Left lung (tissue), 10 donors: ENCODE results near the gene RBM26. TPM values are rescaled to one million over a fixed set of nuclear protein-coding genes. Genes with fewer than 3 reads are reported as not detected.

ENCODE experiments used
- ATAC-seq: fragments of 200-7000 bp; cut with Tn5 transposase; one replicate; pipeline ENCODE4 v1.9.1; 2020; ENCODE audit warnings: moderate library complexity
- DNase-seq, 4 donors: peaks; one replicate each; pipeline ENCODE4 v3.0.0-alpha.2; 2013 to 2020
- H3K27ac ChIP-seq, 2 donors: fragments of 200-600 bp; sonication (generic) in 1 of 2; one replicate each; pipeline versions ENCODE4 v1.5.0 to v1.8.0; 2020 to 2021
- H3K27me3 ChIP-seq, 2 donors: fragments of 200-600 bp; sonication (generic) in 1 of 2; one replicate each; pipeline versions ENCODE4 v1.5.0 to v1.8.0; 2020 to 2021
- H3K36me3 ChIP-seq, 2 donors: fragments of 200-600 bp; sonication (generic) in 1 of 2; one replicate each; pipeline versions ENCODE4 v1.5.0 to v1.8.0; 2020 to 2021
- H3K4me1 ChIP-seq, 2 donors: fragments of 200-600 bp; one replicate each; pipeline ENCODE4 v1.8.0; 2021
- H3K4me3 ChIP-seq, 2 donors: fragments of 200-600 bp; sonication (generic) in 1 of 2; one replicate each; pipeline versions ENCODE4 v1.5.0 to v1.8.0; 2020 to 2021; ENCODE audit warnings: mild to moderate bottlenecking in 1 of 2
- H3K9me3 ChIP-seq, 2 donors: fragments of 200-600 bp; sonication (generic) in 1 of 2; one replicate each; pipeline versions ENCODE4 v1.5.0 to v1.8.0; 2020 to 2021
- intact Hi-C, 2 donors: fragments of 100-400 bp; cut with DNase I; formaldehyde crosslinking; loops; one replicate each; pipeline versions ENCODE4 v1.11.2 to v1.14.2; 2022
- polyA plus RNA-seq, 6 donors: library from polyadenylated mRNA; unstranded; fragments of 120-200 nt; gene quantifications; one replicate each; pipeline ENCODE4 v1.2.1, GENCODE V29; 2013; ENCODE audit not compliant: insufficient read length in 6 of 6
- total RNA-seq, 2 donors: library from RNA; stranded (reverse); fragmentation: NEBNext Ultra II Directional; extraction: Animal tissue kit (Norgen Biotek cat#: 25700); gene quantifications; one replicate each; pipeline ENCODE4 v1.2.1, GENCODE V29; 2021
- TF ChIP-seq, protein P1 (sequence below), 2 donors: fragments of 200-600 bp; sonication (generic) in 1 of 2; IDR thresholded peaks; one replicate each; pipeline versions ENCODE4 v1.5.0 to v1.8.0; 2021; ENCODE audit warnings: antibody characterized with exemption in 2 of 2
- donor health status: DM: no; HTN: yes; CAD: no.
- donor health status: DM: no; HTN: no; CAD: no.

The RBM26 gene
- total and polyA plus RNA-seq, 8 donors = 29.0 to 115 (median 110) TPM

DNA sequence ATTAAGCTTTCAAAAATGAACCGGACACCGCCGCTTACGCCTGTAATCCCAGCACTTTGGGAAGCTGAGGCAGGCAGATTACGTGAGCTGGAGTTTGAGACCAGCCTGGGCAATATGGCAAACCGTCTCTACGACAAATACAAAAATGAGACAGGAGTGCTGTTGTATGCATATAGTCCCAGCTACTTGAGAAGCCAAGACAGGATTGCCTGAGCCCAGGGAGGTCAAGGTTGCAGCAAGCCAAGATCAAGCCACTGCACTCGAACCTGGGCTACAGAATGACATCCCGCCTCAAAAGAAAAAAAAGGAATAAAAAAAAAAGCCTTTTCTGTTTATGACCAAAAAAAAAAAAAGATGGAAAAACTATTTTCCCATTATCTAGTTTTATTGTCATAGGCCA is 96.4 kb downstream of the RBM26 start:
- H3K4me3 ChIP-seq = no peak overlapping the region
- DNase-seq (no peak), ATAC-seq (no peak)
- TF ChIP-seq, protein P1, sequence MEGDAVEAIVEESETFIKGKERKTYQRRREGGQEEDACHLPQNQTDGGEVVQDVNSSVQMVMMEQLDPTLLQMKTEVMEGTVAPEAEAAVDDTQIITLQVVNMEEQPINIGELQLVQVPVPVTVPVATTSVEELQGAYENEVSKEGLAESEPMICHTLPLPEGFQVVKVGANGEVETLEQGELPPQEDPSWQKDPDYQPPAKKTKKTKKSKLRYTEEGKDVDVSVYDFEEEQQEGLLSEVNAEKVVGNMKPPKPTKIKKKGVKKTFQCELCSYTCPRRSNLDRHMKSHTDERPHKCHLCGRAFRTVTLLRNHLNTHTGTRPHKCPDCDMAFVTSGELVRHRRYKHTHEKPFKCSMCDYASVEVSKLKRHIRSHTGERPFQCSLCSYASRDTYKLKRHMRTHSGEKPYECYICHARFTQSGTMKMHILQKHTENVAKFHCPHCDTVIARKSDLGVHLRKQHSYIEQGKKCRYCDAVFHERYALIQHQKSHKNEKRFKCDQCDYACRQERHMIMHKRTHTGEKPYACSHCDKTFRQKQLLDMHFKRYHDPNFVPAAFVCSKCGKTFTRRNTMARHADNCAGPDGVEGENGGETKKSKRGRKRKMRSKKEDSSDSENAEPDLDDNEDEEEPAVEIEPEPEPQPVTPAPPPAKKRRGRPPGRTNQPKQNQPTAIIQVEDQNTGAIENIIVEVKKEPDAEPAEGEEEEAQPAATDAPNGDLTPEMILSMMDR (IDR thresholded peaks at IDR 0.05) = no peak
- H3K27me3 ChIP-seq = no peaks in the 10 kb centered on the region
- H3K27ac ChIP-seq = no peak overlapping the region
- no peaks in the 10 kb centered on the region for H3K9me3 ChIP-seq
- H3K36me3 ChIP-seq = peaks cover 0 to 13% of the 10 kb centered on the region in 2 donors
- H3K4me1 ChIP-seq = peaks cover 0 to 3% of the 10 kb centered on the region in 2 donors
- intact Hi-C loops = no loop called here

GRCh38 chr13:79307866-79308298 is 98.2 kb downstream of the RBM26 start:
- no peaks in the 10 kb centered on the region for H3K36me3 ChIP-seq

GRCh38 chr13:79307433-79307861 is 98.6 kb downstream of the RBM26 start:
- intact Hi-C loops = no loop called here
- H3K27me3 ChIP-seq = no peaks in the 10 kb centered on the region
- no peak overlapping the region for H3K4me3 ChIP-seq
- TF ChIP-seq, protein P1 (IDR thresholded peaks at IDR 0.05) = no peak
- DNase-seq (no peak), ATAC-seq (peak; percentile 44)
- H3K9me3 ChIP-seq = no peaks in the 10 kb centered on the region
- no peak overlapping the region for H3K27ac ChIP-seq
- no peaks in the 10 kb centered on the region for H3K36me3 ChIP-seq
- peaks cover 0 to 3% of the 10 kb centered on the region in 2 donors for H3K4me1 ChIP-seq

More at GRCh38 chr13:79307866-79308298, 98.2 kb downstream of the RBM26 start:
- Histone ChIP-seq H3K4me1 (peaks cover 0 to 3% of the 10 kb centered on the region in 2 donors), H3K27ac (no peak overlapping the region), H3K4me3 (no peak overlapping the region), H3K9me3 (no peaks in the 10 kb centered on the region), H3K27me3 (no peaks in the 10 kb centered on the region)
- DNase-seq (peak in 1 of 4 donors; percentile 45), ATAC-seq (peak; percentile 40)
- TF ChIP-seq, protein P1 (IDR thresholded peaks at IDR 0.05) = no peak
- intact Hi-C loops = no loop called here

DNA sequence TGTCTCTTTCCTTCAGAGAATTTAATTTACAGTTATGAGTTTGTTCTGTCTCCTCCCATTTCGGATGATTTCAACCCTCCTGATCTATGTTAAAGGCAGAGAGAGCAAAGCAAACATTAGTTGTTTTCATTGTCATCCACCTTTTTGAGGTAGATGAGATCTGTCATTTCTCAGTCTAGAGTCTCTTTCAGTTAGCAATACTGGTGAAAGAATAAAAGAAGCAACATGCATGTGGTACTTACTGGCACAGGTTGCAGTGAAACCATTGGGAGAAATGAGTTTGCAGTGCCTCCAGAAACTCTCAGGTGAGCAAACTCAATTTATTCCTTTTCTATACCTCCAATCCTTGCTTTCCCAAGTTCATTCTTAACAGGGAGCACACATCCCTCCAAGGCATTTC is 99.4 kb downstream of the RBM26 start:
- TF ChIP-seq, protein P1 (IDR thresholded peaks at IDR 0.05) = no peak
- DNase-seq = no peak
- no peaks in the 10 kb centered on the region for H3K9me3 ChIP-seq
- intact Hi-C loops = no loop called here
- ATAC-seq = no peak
- H3K27ac ChIP-seq = no peak overlapping the region
- no peaks in the 10 kb centered on the region for H3K36me3 ChIP-seq
- H3K27me3 ChIP-seq = no peaks in the 10 kb centered on the region
- peaks cover 0 to under 1% of the 10 kb centered on the region in 2 donors for H3K4me1 ChIP-seq
- no peak overlapping the region for H3K4me3 ChIP-seq

DNA sequence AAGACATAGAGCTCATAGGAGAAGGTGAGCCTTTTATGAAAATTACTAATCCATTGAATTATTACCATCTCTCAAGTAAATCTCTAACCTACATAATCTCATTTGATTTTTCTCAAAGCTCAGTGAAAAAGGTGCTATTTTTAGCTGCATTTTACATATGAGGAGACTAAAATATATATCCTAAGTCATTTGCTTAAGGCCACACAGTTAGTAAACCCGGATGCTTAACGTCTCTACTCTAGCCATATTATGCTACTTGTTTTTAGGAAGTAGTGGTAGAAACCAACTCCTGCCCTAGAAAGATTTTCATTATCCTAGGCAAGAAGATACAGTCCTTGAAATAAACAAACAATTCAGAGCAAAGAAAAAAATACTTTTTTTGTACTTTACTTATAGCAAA is 108.9 kb downstream of the RBM26 start:
- no peaks in the 10 kb centered on the region for H3K27me3 ChIP-seq
- H3K36me3 ChIP-seq = no peaks in the 10 kb centered on the region
- intact Hi-C loops = no loop called here
- DNase-seq = no peak
- no peak overlapping the region for H3K27ac ChIP-seq
- no peak for ATAC-seq
- H3K4me3 ChIP-seq = no peak overlapping the region
- H3K4me1 ChIP-seq = no peaks in the 10 kb centered on the region
- peaks cover 0 to 6% of the 10 kb centered on the region in 2 donors for H3K9me3 ChIP-seq
- TF ChIP-seq, protein P1 (IDR thresholded peaks at IDR 0.05) = no peak
